Measurements from ENCODE around the gene FKBP1A. TPM values are rescaled to one million over a fixed set of nuclear protein-coding genes. Genes with fewer than 3 reads are reported as not detected.

Gene FKBP1A
- total and polyA plus RNA-seq, 3 donors from 2014 or later, result 90.9 to 182 (median 122) TPM

- Histone ChIP-seq H3K4me3 (no peak overlapping the region), H3K9me3 (no peaks in the 10 kb centered on the region), H3K27ac (peak overlapping the region; percentile 21 to 99), H3K36me3 (ENCODE audit: low read depth, missing control alignments) (no peaks in the 10 kb centered on the region), H3K4me1 (peaks cover 37% of the 10 kb centered on the region), H3K27me3 (no peaks in the 10 kb centered on the region)
- peak; percentile 7 for DNase-seq
- TF ChIP-seq POLR2A (IDR thresholded peaks at IDR 0.05) (no peak), CTCF (IDR thresholded peaks at IDR 0.05) (no peak)
- 86 to 91% methylated on average over 2 of the region's 2 CpGs for WGBS, 2 donors
- intact Hi-C loops (cut with DNase I; ENCODE audit: low total_unique reads), result no loop called here
These were observed 61.8 kb downstream of the FKBP1A start for GRCh38 chr20:1331101-1331500.

GRCh38 chr20:1330075-1330830 is 62.6 kb downstream of the FKBP1A start:
- H3K27me3 ChIP-seq, result no peaks in the 10 kb centered on the region
- no peak overlapping the region for H3K4me3 ChIP-seq
- DNase-seq, result peak; percentile 58
- H3K9me3 ChIP-seq, result no peaks in the 10 kb centered on the region
- peaks cover 41% of the 10 kb centered on the region for H3K4me1 ChIP-seq
- H3K36me3 ChIP-seq (ENCODE audit: low read depth, missing control alignments), result no peaks in the 10 kb centered on the region
- no peak for TF ChIP-seq CTCF (IDR thresholded peaks at IDR 0.05)
- no peak for TF ChIP-seq POLR2A (IDR thresholded peaks at IDR 0.05)
- 52 to 69% methylated on average over 6 of the region's 6 CpGs for WGBS, 2 donors
- intact Hi-C loops (cut with DNase I; ENCODE audit: low total_unique reads), result no loop called here
- peak overlapping the region; percentile 21 to 99 for H3K27ac ChIP-seq

- no peaks in the 10 kb centered on the region for H3K27me3 ChIP-seq
- no peak within 1 kb of the TSS for H3K4me3 ChIP-seq
- TF ChIP-seq CTCF (IDR thresholded peaks at IDR 0.05) (no peak), POLR2A (IDR thresholded peaks at IDR 0.05) (no peak)
- WGBS, 2 donors, result 81 to 83% methylated on average over 8 of the region's 8 CpGs
- peak within 1 kb of the TSS; percentile 99 to 100 for H3K27ac ChIP-seq
- H3K36me3 ChIP-seq (ENCODE audit: low read depth, missing control alignments), result no peaks in the 10 kb centered on the region
- no peaks in the 10 kb centered on the region for H3K9me3 ChIP-seq
- H3K4me1 ChIP-seq, result peaks cover 48% of the 10 kb centered on the region
- intact Hi-C loops (cut with DNase I; ENCODE audit: low total_unique reads), result loop anchor here (5.0 kb wide), 1 partner anchor 63 kb away; the partner anchor contains the start of gene FKBP1A
- peak; percentile 12 for DNase-seq
These were observed 64.0 kb downstream of the FKBP1A start, which contains the start of gene SDCBP2 for GRCh38 chr20:1328680-1329330. TSS of gene SDCBP2 (minus strand) at chr20:1329139. CDS start at chr20:1320416, 8,723 bp downstream.

GRCh38 chr20:1327827-1328679 is 64.8 kb downstream of the FKBP1A start:
- DNase-seq, result peak; percentile 13
- peak overlapping the region; percentile 99 to 100 for H3K27ac ChIP-seq
- no peaks in the 10 kb centered on the region for H3K36me3 ChIP-seq (ENCODE audit: low read depth, missing control alignments)
- WGBS, 2 donors, result 75 to 83% methylated on average over 7 of the region's 7 CpGs
- peaks cover 48% of the 10 kb centered on the region for H3K4me1 ChIP-seq
- H3K9me3 ChIP-seq, result no peaks in the 10 kb centered on the region
- H3K4me3 ChIP-seq, result no peak overlapping the region
- no peaks in the 10 kb centered on the region for H3K27me3 ChIP-seq
- intact Hi-C loops (cut with DNase I; ENCODE audit: low total_unique reads), result loop anchor here (5.0 kb wide), 1 partner anchor 64 kb away; the partner anchor contains the start of gene FKBP1A
- TF ChIP-seq CTCF (IDR thresholded peaks at IDR 0.05) (no peak), POLR2A (IDR thresholded peaks at IDR 0.05) (no peak)

Data from testis (tissue), 3 donors.